BE2C (cell line): ENCODE measurements around the gene PCYT1B.

ENCODE experiments used
- DNase-seq: peaks from one replicate; pipeline ENCODE4 v3.0.0-alpha.2; 2020
- H3K27me3 ChIP-seq: fragments of 250-450 bp; sonication (Bioruptor Pico); 2 replicates; pipeline ENCODE4 v1.5.1; 2020; ENCODE audit warnings: mild to moderate bottlenecking
- H3K36me3 ChIP-seq: fragments of 250-450 bp; sonication (Bioruptor Pico); 2 replicates; pipeline ENCODE4 v1.5.1; 2020; ENCODE audit warnings: mild to moderate bottlenecking
- H3K4me1 ChIP-seq: fragments of 250-450 bp; sonication (Bioruptor Pico); 2 replicates; pipeline ENCODE4 v1.5.1; 2020
- H3K4me3 ChIP-seq: 2 replicates; pipeline ENCODE4 v1.5.1; 2011; ENCODE audit warnings: low read depth, low read length
- H3K9me3 ChIP-seq: fragments of 250-450 bp; sonication (Bioruptor Pico); 2 replicates; pipeline ENCODE4 v1.5.1; 2020
- TF ChIP-seq, protein P1 (sequence below): IDR thresholded peaks from 2 replicates; pipeline ENCODE4 v1.5.1; 2012; ENCODE audit warnings: mild to moderate bottlenecking, low read depth, low read length

The PCYT1B gene

DNA sequence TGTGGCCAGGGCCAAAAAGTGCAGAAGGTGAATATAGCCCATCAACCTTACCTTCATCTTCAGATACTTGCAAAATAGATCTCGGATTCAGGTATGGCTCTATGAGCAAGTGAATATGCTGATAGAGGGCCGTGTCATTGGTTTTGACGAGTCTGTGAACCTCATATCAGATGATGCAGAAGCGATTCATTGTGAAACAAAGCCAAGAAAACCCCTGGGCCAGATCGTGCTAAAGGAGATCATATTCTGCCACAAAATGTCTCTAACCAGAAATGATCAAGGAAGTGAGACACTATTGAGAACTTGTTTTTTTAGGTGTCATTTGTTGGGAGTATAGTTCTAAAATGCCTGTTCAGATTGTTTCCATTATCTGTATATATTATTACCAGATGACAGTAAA is 133.7 kb downstream of the PCYT1B start:
- Histone ChIP-seq H3K4me3 (no peak overlapping the region), H3K9me3 (no peaks in the 10 kb centered on the region), H3K36me3 (no peaks in the 10 kb centered on the region), H3K4me1 (no peaks in the 10 kb centered on the region), H3K27me3 (no peaks in the 10 kb centered on the region)
- DNase-seq: no peak
- TF ChIP-seq, protein P1, sequence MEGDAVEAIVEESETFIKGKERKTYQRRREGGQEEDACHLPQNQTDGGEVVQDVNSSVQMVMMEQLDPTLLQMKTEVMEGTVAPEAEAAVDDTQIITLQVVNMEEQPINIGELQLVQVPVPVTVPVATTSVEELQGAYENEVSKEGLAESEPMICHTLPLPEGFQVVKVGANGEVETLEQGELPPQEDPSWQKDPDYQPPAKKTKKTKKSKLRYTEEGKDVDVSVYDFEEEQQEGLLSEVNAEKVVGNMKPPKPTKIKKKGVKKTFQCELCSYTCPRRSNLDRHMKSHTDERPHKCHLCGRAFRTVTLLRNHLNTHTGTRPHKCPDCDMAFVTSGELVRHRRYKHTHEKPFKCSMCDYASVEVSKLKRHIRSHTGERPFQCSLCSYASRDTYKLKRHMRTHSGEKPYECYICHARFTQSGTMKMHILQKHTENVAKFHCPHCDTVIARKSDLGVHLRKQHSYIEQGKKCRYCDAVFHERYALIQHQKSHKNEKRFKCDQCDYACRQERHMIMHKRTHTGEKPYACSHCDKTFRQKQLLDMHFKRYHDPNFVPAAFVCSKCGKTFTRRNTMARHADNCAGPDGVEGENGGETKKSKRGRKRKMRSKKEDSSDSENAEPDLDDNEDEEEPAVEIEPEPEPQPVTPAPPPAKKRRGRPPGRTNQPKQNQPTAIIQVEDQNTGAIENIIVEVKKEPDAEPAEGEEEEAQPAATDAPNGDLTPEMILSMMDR: no peak

DNA sequence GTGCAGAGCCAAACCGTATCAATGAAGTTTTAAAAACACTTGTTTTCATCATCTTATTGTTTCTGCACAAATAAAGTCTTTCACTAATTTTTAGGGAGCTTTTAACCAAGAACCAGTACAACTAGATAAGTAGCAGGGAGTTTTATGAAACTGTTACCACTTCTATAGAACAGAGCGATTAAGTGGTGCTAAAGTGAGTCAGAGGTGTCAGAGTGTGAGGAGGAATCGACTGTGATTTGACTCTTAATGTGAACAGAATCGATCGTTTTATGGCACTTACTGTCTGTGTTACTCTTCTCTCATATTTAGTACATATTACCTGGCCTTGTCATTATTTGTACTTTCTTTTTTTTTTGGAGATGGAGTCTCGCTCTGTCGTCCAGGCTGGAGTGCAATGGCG is 138.8 kb downstream of the PCYT1B start:
- Histone ChIP-seq H3K36me3 (no peaks in the 10 kb centered on the region), H3K4me1 (no peaks in the 10 kb centered on the region), H3K9me3 (no peaks in the 10 kb centered on the region), H3K27me3 (no peaks in the 10 kb centered on the region), H3K4me3 (no peak overlapping the region)
- TF ChIP-seq, protein P1: no peak
- no peak for DNase-seq
